ENCODE data around the gene OSBPL10. TPM values are rescaled to one million over a fixed set of nuclear protein-coding genes. Genes with fewer than 3 reads are reported as not detected.
"Not testable (repeated sequence)": the region's sequence is repeated elsewhere in the genome, so short reads cannot be mapped to it uniquely, and the experiment has no call there.

The OSBPL10 gene, protein sequence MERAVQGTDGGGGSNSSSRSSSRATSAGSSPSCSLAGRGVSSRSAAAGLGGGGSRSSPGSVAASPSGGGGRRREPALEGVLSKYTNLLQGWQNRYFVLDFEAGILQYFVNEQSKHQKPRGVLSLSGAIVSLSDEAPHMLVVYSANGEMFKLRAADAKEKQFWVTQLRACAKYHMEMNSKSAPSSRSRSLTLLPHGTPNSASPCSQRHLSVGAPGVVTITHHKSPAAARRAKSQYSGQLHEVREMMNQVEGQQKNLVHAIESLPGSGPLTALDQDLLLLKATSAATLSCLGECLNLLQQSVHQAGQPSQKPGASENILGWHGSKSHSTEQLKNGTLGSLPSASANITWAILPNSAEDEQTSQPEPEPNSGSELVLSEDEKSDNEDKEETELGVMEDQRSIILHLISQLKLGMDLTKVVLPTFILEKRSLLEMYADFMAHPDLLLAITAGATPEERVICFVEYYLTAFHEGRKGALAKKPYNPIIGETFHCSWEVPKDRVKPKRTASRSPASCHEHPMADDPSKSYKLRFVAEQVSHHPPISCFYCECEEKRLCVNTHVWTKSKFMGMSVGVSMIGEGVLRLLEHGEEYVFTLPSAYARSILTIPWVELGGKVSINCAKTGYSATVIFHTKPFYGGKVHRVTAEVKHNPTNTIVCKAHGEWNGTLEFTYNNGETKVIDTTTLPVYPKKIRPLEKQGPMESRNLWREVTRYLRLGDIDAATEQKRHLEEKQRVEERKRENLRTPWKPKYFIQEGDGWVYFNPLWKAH
- 1 to 10 TPM; 2.2 to 5.1 TPM for total RNA-seq

DNA sequence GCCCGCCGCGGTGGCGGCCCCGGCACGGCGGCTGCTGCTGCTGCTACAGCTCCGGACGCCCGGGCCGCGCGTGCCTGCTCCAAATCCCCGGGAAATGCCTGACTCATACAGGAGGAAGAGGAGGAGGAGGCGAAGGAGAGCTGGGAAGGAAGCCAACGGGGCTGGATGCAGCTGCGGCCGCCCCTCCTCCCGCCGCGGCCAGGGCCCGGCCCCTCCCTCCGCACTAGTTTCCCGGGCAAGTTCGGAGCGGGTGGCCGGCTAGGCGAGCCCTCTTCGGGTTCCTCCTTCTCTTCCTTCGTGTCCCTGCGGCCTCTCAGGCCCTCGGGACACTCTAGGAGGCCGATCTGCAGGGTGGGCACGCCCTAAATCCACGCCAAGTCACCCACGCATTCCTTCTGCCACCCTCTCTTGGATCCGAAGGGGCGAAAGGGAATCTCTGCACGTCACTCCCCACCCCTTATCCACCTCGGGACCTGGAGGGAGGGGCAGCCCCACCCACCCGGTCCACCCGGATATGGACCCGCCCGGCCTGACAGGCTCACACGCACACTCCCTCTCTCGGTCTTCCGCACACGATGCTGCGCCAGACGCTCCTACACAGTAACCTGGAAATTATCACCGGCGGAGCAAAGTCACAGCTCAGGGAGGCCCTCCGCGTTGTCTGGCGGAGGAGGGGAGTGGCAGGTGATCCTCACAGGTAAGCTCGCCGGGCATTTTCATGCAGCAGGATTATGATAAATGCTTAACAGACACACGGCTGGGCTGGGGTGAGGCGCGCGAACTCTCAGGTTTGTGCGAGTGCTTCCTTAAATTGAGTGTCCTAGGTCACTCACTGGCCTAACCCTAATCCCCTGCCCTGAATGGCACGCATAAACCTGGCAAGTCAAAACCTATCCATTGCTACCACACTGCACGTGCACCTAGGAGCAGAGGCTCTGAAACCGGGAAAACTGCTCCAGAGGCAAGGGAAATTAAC, at the start of gene OSBPL10, which contains the start of gene ZNF860:
Gene OSBPL10 (minus strand): TSS at position 57 of the 976 bp plus-strand sequence. CDS start 83 bp downstream, outside the sequence.
Gene ZNF860 (plus strand): TSS at position 545 of the 976 bp plus-strand sequence. CDS start 7,330 bp downstream, outside the sequence.
- Mint-ChIP-seq H3K27me3 (ENCODE audit: low read depth) (peaks cover 55% of the 10 kb centered on the region), H3K4me3 (peak within 1 kb of the TSS; percentile 79 to 89), H3K9me3 (no peaks in the 10 kb centered on the region), H3K36me3 (ENCODE audit: insufficient read depth in 2 of 2) (peaks cover 0 to 5% of the 10 kb centered on the region in 2 donors), H3K27ac (no peak within 1 kb of the TSS), H3K4me1 (ENCODE audit: low read depth) (peaks cover 23% of the 10 kb centered on the region)
- ATAC-seq (replicated peaks in 1 of 2) (peak in 1 of 2 donors; percentile 7), DNase-seq (peak; percentile 19 to 32)

DNA sequence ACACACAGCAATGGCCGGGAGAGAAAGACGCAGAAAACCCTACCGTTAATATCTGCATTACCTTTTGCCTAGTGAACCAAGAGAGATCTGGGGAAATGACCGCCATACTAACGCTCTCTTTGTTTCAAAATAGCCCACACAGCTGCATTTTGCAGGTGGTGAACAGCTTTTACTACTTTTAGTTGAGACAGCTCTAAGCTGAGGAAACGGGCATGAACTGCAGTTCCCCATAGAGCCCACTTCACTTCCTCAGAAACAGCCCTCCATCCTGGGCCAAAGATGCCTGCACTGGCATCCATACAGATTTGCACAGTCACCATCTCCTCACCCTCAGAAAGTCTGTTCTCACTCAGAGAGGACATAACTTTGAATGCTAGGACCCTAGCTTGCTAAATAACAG, 45.5 kb upstream of the OSBPL10 start:
- DNase-seq (no peak), ATAC-seq (replicated peaks in 1 of 2) (no peak)
- Mint-ChIP-seq H3K36me3 (ENCODE audit: insufficient read depth in 2 of 2) (no peaks in the 10 kb centered on the region), H3K27ac (no peak overlapping the region), H3K9me3 (no peaks in the 10 kb centered on the region), H3K4me3 (no peak overlapping the region), H3K27me3 (ENCODE audit: low read depth) (peaks cover 10% of the 10 kb centered on the region), H3K4me1 (ENCODE audit: low read depth) (no peaks in the 10 kb centered on the region)

DNA sequence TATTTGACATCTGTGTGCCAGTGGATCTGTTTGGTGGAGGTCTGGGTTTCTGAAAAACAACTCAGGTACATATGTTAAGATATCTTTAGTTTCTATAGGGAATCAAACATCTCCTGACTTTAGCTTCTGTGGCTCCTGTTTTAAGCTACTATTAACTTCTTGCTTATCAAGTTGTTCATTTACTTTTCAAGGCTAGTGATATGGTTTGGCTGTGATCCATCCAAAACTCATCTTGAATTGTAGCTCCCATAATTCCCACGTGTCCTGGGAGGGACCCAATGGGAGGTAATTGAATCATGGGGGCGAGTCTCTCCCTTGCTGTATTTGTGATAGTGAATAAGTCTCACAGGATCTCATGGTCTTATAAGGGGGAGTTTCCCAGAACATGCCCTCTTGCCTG, 41.9 kb upstream of the OSBPL10 start:
- Mint-ChIP-seq H3K36me3 (ENCODE audit: insufficient read depth in 2 of 2) (no peaks in the 10 kb centered on the region), H3K9me3 (no peaks in the 10 kb centered on the region), H3K4me3 (no peak overlapping the region), H3K27me3 (ENCODE audit: low read depth) (peaks cover 10% of the 10 kb centered on the region), H3K27ac (no peak overlapping the region), H3K4me1 (ENCODE audit: low read depth) (peaks cover 9% of the 10 kb centered on the region)
- DNase-seq (no peak), ATAC-seq (replicated peaks in 1 of 2) (no peak)

DNA sequence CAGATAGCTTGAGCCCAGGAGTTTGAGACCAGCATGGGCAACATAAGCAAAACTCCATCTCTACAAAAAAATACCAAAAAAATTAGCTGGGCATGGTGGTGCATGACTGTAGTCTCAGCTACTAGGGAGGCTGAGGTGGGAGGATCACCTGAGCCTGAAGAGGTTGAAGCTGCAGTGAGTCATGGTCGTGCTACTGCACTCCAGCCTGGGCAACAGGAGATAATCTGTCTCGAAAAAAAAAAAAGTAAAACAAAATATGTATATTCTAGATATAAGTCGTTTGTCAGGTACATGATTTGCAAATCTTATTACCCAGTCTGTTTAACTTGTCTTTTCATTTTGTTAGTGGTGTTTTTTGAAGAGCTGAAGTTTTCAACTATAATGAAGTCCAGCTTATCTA, 40.7 kb upstream of the OSBPL10 start:
- Mint-ChIP-seq H3K27ac (no peak overlapping the region), H3K27me3 (ENCODE audit: low read depth) (peaks cover 3% of the 10 kb centered on the region)
- ATAC-seq (replicated peaks in 1 of 2): no peak

DNA sequence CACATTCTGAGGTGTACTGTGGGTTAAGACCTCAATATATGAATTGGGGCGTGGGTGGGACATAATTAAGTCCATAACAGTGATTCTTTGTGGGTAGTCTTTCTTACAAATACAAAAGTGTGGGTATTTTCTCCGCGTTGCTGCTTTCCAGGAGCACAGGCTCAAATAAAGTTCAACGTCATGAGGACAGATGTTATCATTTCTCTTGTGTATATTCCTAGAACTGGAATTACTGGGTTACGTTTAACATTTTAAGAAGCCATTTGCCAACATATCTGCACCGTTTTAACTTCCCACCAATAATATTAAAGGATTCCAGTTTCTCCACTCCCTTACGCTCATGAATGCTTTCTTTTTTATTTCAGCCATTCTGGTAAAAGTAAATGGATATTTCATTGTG, 40.1 kb upstream of the OSBPL10 start:
- no peak overlapping the region for H3K27ac Mint-ChIP-seq
- no peak overlapping the region for H3K4me3 Mint-ChIP-seq
- ATAC-seq (replicated peaks in 1 of 2): no peak
- peaks cover 9% of the 10 kb centered on the region for H3K4me1 Mint-ChIP-seq (ENCODE audit: low read depth)
- no peaks in the 10 kb centered on the region for H3K9me3 Mint-ChIP-seq
- no peaks in the 10 kb centered on the region for H3K27me3 Mint-ChIP-seq (ENCODE audit: low read depth)
- DNase-seq: no peak
- H3K36me3 Mint-ChIP-seq (ENCODE audit: insufficient read depth in 2 of 2): no peaks in the 10 kb centered on the region

More for the DNA sequence above, 40.7 kb upstream of the OSBPL10 start:
- Mint-ChIP-seq H3K9me3 (no peaks in the 10 kb centered on the region), H3K4me1 (ENCODE audit: low read depth) (peaks cover 9% of the 10 kb centered on the region), H3K36me3 (ENCODE audit: insufficient read depth in 2 of 2) (no peaks in the 10 kb centered on the region), H3K4me3 (no peak overlapping the region)
- DNase-seq: no peak

DNA sequence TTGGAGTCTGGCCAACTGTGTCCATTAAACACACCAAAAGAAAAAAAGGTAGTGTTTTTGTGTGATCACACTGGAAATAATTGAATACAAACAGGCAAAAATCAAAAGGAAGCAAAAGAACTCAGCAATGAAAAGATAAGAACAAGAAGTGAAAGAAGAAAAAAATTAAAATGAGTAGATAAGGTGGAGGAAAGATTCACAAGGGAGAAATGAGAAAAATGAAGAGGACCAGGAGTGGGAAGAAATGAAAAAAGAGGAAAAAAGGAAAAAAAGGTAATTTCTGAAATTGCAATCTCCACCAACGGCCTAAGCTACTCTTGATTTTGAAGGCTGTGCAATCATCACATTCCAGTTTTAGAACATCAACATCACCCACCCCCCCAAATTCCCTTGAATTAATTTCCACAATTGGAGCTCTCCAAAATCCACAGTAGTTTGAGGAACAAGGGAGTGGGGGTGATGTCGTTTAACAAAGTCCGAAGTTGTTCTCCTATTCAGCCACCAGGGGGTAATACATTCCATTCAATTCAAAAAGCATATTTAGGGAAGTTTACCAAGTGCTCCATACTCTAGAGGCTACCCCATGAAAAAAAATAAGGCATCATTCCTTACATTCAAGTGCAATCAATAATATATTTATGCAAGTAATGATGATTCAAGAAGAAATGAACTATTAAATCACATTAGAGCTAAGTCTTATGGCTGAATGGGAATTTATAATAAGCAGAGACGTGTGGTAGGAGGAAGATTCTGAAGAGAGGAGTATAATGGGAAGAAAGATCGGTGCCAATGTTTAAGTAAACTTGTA, 37.9 kb upstream of the OSBPL10 start:
- no peak overlapping the region for H3K4me3 Mint-ChIP-seq
- no peaks in the 10 kb centered on the region for H3K36me3 Mint-ChIP-seq (ENCODE audit: insufficient read depth in 2 of 2)
- H3K9me3 Mint-ChIP-seq: no peaks in the 10 kb centered on the region
- DNase-seq: peak in 1 of 2 donors; percentile 8
- H3K27ac Mint-ChIP-seq: no peak overlapping the region
- ATAC-seq (replicated peaks in 1 of 2): no peak
- H3K27me3 Mint-ChIP-seq (ENCODE audit: low read depth): no peaks in the 10 kb centered on the region
- peaks cover 9% of the 10 kb centered on the region for H3K4me1 Mint-ChIP-seq (ENCODE audit: low read depth)

DNA sequence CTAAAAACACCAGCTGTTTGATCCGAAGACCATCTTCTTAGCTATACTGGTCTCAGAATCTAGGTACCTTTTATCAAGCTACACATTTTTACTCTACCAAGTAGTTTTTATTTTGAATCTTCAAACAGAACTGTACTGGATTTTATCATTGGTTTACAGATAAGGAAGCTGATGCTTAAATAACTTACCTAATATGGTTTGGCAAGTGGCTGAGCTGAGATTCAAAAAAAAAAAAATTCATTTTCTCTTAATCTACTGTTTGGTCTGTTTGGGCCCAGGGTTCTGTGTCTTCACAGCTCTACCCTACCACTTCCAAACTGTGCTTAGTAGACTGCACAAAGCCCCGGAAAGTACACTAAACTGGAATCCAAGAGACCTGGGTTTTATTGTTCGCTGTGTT, 36.2 kb upstream of the OSBPL10 start:
- no peak overlapping the region for H3K27ac Mint-ChIP-seq
- no peaks in the 10 kb centered on the region for H3K36me3 Mint-ChIP-seq (ENCODE audit: insufficient read depth in 2 of 2)
- H3K9me3 Mint-ChIP-seq: peaks cover 0 to 1% of the 10 kb centered on the region in 2 donors
- no peak for DNase-seq
- ATAC-seq (replicated peaks in 1 of 2): no peak
- peaks cover 17% of the 10 kb centered on the region for H3K27me3 Mint-ChIP-seq (ENCODE audit: low read depth)
- H3K4me3 Mint-ChIP-seq: no peak overlapping the region
- peaks cover 9% of the 10 kb centered on the region for H3K4me1 Mint-ChIP-seq (ENCODE audit: low read depth)

DNA sequence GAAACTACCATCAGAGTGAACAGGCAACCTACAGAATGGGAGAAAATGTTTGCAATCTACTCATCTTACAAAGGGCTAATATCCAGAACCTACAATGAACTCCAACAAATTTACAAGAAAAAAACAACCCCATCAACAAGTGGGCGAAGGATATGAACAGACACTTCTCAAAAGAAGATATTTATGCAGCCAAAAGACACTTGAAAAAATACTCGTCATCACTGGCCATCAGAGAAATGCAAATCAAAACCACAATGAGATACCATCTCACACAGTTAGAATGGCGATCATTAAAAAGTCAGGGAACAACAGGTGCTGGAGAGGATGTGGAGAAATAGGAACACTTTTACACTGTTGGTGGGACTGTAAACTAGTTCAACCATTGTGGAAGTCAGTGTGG, 34.6 kb upstream of the OSBPL10 start:
- H3K36me3 Mint-ChIP-seq (ENCODE audit: insufficient read depth in 2 of 2); H3K4me3 Mint-ChIP-seq; ATAC-seq (replicated peaks in 1 of 2); H3K9me3 Mint-ChIP-seq; H3K4me1 Mint-ChIP-seq (ENCODE audit: low read depth); H3K27ac Mint-ChIP-seq; DNase-seq: not testable (repeated sequence)
- H3K27me3 Mint-ChIP-seq (ENCODE audit: low read depth): peaks cover 26% of the 10 kb centered on the region

DNA sequence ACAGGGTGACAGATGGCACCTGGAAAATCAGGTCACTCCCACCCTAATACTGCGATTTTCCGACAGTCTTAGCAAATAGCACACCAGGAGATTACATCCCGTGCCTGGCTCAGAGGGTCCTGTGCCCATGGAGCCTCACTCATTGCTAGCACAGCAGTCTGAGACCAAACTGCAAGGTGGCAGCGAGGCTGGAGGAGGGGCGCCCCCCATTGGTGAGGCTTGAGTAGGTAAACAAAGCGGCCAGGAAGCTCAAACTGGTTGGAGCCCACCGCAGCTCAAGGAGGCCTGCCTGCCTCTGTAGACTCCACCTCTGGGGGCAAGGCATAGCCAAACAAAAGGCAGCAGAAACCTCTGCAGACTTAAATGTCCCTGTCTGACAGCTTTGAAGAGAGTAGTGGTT, 29.6 kb upstream of the OSBPL10 start:
- not testable (repeated sequence) for H3K27ac Mint-ChIP-seq; H3K9me3 Mint-ChIP-seq; H3K36me3 Mint-ChIP-seq (ENCODE audit: insufficient read depth in 2 of 2); H3K4me1 Mint-ChIP-seq (ENCODE audit: low read depth); ATAC-seq (replicated peaks in 1 of 2); H3K4me3 Mint-ChIP-seq
- H3K27me3 Mint-ChIP-seq (ENCODE audit: low read depth): peaks cover 33% of the 10 kb centered on the region
- peak in 1 of 2 donors; percentile 19 for DNase-seq

DNA sequence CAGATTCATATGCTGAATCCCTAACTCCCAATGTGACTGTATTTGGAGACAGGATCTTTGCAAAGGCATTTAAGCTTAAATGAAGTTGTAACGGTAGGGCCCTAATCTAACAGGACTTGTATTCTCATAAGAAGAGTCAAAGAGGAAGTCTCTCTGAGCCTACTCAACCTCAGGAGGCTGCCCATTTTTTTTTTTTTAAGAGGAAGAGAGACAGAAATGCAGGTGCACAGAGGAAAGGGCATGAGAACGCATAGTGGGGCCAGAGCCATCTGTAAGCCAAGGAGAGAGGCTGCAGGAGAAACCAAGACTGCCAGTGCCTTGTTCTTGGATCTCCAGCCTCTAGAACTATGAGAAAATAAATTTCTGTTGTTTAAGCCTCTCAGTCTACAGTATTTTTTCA, 28.9 kb upstream of the OSBPL10 start:
- no peak for DNase-seq
- Mint-ChIP-seq H3K4me1 (ENCODE audit: low read depth) (peaks cover 5% of the 10 kb centered on the region), H3K4me3 (no peak overlapping the region), H3K27me3 (ENCODE audit: low read depth) (peaks cover 33% of the 10 kb centered on the region), H3K36me3 (ENCODE audit: insufficient read depth in 2 of 2) (peaks cover 0 to 3% of the 10 kb centered on the region in 2 donors), H3K9me3 (peaks cover 0 to 1% of the 10 kb centered on the region in 2 donors), H3K27ac (no peak overlapping the region)
- ATAC-seq (replicated peaks in 1 of 2): no peak

DNA sequence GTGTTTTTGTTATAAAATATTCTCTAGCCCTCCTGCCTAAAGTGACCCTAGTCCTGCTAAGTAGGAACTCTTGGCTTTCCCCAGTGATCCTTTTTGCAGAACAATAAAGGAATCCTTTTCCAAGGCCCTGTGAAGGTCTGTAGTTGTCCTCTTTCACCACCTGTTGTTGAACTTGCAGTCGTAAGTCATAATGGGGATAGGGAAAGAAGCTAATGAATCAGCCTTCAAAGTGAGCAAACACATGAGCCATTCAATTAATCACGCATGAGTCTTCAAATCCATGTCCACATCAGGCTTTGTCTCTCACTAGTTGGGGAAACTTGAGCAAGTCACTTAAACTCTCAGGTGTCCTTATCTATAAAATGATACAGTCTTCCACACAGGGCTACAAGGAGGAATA, 28.0 kb upstream of the OSBPL10 start:
- DNase-seq (no peak), ATAC-seq (replicated peaks in 1 of 2) (no peak)
- H3K4me1 Mint-ChIP-seq (ENCODE audit: low read depth): peaks cover 5% of the 10 kb centered on the region
- no peak overlapping the region for H3K4me3 Mint-ChIP-seq
- peaks cover 33% of the 10 kb centered on the region for H3K27me3 Mint-ChIP-seq (ENCODE audit: low read depth)
- H3K36me3 Mint-ChIP-seq (ENCODE audit: insufficient read depth in 2 of 2): peaks cover 0 to 3% of the 10 kb centered on the region in 2 donors
- no peak overlapping the region for H3K27ac Mint-ChIP-seq
- peaks cover 0 to 1% of the 10 kb centered on the region in 2 donors for H3K9me3 Mint-ChIP-seq

Measured in activated T-cell treated with anti-CD3 and anti-CD28 coated beads, Interleukin-2, amount 50 U/mL, for 72 hours (primary cell).